Embryonic facial prominence (tissue), 1 donor: ENCODE results near the gene F10.
"Not testable (repeated sequence)": the region's sequence is repeated elsewhere in the genome, so short reads cannot be mapped to it uniquely, and the experiment has no call there.

Source experiments
- DNase-seq: peaks from one replicate; pipeline ENCODE4 v3.0.0-alpha.2; 2016; ENCODE audit errors: extremely low spot score

Gene F10

DNA sequence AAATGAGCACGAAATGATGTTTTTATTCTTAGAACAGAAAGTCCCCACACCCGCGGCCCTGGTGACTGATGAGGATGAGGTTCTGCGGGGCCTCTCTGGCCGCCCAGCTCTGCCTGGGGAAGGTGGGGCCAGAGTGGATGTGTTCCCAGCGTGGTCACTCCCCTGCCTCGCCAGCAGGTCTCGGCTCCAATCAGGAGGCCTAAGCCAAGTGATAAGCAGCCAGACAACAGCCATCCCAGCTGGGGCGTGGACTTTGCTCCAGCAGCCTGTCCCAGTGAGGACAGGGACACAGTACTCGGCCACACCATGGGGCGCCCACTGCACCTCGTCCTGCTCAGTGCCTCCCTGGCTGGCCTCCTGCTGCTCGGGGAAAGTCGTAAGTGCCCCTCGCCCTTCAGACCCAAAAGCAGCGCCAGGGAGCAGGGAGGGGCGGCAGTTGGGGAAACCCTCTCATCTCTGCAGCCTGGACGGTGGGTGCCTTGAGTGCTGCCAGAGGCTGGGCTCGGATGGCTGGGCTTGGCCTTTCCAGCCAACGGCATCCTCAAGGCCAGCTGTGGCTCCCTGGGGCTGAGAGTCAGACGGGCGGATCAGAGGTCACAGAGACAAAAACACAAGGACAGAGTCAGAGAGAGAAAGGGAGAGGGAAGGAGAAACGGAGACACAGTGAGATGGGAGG lies at the start of gene F10:
TSS of gene F10 (plus strand) at position 250 of the 676 bp plus-strand sequence. CDS start at position 307, 57 bp downstream.
- no peak for DNase-seq

- no peak for DNase-seq
Observed at GRCh38 chr13:113073942-113074341, 48.7 kb upstream of the F10 start.

GRCh38 chr13:113074401-113074800 lies 48.2 kb upstream of the F10 start:
- no peak for DNase-seq

DNA sequence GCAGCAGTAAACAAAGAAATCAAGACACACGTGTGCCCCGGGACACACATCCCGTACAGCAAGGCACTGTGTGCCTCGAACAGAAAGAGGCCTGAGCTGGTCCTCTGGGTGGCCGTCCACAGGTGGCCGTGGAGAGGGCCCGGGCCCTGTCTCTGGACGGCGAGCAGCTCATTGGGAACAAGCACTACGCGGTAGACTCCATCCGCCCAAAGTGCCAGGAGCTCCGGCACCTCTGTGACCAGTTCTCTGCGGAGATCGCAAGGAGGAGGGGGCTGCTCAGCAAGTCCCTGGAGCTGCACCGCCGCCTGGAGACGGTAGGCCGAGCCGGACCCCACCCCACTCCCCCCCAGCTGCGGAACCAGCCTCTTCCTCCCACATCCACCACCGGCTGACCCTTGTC lies 47.7 kb upstream of the F10 start:
- no peak for DNase-seq

GRCh38 chr13:113075711-113076110 lies 46.9 kb upstream of the F10 start:
- DNase-seq, result no peak

DNA sequence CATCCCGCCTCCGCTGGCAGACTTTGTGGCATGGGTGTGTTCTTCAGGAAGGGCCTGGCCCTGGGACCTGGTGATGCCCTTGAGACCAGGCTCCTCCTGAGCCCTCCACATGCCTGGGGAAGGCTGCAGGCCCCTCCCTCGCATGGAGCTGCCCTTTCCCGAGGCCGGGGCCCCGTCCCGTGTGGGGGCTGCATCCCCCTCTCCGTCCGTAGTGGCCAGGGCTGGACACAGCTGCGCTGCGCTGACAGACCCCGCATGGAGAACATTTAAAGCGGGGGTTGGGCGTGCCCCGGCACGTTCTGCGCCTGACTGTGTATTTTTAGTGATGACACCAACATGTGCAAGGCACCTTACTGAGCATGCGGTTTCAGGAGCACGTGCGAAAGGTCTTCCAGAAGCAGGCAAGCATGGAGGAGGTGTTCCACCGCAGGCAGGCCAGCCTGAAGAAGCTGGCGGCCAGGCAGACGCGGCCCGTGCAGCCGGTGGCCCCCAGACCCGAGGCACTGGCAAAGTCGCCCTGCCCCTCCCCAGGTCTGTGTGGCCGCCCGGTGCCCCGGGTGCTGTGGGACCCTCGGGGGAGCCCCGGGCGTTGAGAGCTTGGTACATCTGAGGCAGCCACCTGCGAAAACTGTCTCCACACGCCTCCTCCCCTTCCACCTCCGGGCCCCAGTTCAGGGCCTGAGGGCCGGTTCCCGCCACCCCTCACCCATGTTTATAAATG lies 45.8 kb upstream of the F10 start:
- no peak for DNase-seq

DNA sequence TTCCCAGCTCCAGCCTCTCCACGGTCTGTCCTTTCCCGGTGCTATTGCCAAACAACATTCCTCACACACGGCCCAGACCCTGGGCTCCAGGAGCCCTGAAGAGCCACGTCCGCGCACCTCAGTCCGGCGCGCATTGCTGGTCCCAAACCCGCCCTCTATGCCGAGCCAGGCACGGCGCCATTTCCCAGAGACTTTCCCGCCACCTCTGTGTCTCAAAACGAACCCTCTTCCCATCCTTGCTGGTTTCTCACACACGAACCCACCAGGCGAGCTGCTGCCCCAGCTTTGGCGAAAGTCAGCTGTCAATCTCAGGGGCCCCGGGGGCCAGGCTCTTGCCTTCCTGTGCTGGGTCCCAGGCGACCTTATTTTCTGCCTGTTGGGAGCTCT lies 45.0 kb upstream of the F10 start:
- DNase-seq, result no peak

DNA sequence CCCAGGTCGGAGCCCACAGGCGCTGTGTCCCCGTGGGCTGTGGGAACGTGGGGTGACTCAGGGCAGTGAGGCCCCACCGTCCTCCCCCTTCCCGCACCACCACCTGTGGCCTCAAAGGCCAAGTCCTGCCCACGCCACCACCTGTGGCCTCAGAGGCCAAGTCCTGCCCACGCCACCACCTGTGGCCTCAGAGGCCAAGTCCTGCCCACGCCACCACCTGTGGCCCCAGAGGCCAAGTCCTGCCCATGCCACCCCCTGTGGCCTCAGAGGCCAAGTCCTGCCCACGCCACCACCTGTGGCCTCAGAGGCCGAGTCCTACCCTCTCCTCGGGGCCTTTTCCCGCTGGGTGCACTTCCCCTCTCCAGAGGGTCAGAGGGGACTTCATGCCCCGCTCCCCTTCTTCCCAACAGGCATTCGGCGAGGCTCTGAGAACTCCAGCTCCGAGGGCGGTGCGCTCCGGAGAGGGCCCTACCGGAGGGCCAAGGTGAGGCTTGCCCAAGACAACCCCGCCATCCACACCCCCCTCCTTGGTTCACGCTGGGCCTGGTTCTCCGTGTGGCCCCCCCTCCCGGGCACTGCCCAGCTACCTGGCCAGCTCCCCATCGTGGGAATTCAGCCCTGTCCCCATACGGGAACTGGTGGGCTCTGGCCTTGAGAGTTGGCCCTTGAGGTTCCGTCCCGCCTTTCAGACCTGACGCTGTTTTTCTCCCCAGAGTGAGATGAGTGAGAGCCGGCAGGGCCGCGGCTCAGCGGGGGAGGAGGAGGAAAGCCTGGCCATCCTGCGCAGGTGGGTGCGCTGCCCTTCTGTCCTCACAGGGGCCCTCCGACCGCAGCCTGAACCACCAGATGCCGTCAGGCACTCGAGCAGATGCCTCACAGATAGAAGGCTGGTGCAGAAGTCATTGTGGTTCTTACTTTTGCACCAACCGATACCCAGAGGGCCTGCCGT lies 44.4 kb upstream of the F10 start:
- no peak for DNase-seq

DNA sequence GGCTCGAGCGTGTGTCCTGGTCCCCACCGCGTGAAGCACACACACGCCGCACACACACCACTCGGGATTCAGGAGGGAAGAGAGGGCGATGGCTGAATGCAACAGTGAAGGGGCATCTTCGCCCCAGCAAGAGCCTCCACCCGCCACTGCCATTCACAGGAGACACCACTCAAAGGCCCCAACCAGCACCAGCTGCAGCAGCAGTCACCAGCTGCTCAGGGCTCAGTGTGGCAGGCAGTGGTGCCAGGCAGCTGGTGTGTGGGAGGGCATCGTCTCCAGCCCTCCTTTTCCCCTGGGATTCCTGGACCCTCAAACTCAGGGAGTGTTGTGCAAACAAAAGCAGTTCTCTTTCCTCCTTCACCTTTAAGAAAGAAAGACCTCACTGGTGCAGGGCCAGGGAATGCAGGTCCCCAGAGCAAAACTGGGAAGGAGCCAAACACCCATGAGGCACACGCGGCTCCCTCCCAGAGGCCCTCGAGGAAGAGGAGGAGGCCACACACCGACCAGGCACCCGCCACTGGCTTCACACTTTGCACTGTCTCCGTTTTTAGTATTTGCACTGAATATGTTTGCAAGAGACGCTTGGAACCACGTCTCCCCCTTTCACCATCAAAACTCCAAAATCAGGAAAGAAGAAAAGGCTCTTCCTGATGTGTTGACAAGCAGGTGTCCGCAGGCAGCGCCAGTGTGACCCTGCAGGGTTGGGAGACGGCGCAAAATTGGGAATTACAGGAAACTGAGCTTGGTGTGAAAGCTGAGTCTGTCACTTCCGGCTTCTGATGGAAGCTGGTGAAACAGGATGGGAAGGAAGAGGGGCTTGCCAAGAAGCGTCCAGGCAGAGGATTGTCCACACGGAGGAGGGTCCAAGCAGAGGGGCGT lies 43.5 kb upstream of the F10 start:
- no peak for DNase-seq

- DNase-seq, result not testable (repeated sequence)
Observed at GRCh38 chr13:113079781-113080080, 42.9 kb upstream of the F10 start.

DNA sequence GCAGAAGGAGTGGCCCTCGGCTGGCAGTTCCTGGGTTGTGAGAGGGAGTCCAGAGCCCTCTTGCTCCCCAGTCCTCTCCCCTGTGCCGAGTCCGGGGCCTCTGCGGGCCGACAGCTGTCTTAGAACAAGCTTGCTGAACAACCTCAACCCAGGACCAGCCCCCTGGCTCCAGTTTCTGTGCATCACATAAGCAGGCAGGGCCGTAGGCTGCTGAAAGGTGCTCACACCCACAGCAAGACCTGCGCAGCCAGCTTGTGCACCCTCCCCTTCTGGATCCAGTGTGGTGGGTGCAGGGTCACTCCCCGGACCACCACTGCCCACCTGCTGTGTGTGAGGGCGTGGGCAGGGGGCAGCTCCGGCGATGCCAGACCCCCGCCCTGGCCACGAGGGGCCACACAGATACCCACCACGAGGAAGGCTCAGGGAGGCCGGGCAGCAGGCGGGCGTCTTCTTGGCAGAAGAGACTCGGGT lies 42.2 kb upstream of the F10 start:
- no peak for DNase-seq

GRCh38 chr13:113080901-113081521 lies 41.6 kb upstream of the F10 start:
- DNase-seq, result no peak

GRCh38 chr13:113082198-113083021 lies 40.2 kb upstream of the F10 start:
- no peak for DNase-seq

DNA sequence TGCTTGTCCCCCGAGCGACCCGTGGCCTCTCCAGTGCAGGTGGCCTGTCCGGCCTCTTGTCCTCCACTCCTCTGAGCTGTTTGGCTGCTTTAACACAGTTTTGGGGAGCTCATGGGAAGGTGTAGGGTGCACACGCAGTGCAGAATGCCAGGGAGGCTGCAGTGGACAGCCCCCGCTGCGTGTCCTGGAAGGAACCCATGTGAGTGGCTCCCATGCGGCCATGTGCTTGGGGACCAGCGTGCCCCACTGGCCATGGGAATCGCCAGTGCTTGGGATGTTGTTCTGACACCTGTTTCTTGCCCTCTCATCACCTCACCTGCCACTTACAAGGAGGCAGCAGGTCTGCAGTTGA lies 39.6 kb upstream of the F10 start:
- DNase-seq, result no peak

DNA sequence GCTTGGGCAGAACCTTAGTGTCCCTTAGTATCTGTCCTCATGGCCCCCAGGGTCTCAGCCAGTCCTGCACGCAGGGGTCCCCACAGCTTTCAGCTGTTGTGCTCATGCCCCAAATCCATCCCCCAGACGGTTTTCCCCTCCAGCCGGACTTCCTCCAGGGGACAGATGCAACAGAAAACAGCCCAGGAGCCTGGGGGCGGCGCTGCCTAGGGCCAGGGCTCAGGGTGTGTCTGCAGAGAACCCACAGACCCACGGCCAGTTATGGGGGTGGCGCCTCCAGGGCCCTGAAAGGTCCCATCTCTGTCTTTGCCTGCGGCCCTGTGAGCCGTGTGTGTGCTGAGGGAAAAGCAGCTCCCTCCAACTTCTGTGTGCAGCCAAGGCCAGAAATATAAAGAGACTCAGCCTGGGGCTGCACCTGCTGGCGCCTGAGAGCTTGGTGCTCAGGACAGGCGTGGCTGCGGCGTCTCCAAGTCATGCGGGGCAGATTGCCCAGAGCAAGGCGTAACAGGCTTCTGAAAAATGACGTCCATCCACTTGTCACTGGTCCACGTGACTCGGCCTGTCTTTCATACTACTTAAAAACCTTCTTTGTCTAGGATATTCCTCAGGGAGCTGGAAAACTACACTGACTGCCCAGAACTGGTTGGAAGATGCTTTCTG lies 39.1 kb upstream of the F10 start:
- no peak for DNase-seq

- DNase-seq, result no peak
Observed at GRCh38 chr13:113084094-113084942, 38.3 kb upstream of the F10 start.

DNA sequence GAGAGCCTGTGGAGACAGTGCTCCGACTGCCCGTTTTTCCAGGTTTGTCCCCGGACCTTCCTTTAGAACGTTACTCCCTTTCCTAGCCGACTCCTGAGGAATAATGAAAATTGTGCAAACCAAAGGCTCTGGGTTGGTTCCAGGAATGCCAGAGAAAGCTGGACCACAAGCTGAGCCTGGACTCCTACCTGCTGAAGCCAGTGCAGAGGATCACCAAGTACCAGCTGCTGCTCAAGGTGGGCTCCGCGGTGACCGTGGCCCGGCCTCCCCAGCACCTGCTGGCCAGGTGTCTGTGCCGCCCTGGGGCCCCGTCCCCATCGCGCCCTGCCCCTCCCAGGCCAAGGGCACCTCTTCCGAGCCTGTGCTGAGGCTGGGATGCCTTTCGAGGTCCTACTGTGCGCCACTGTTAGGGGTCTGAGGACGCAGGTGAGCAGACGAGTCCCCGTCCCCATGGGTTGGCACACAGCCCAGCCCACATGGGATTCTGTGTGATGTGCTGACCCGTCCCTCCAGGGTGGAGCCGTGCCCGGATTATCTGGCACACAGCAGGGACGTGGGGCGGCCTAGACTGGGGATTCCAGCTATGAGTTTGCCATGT lies 37.6 kb upstream of the F10 start:
- DNase-seq, result no peak

DNA sequence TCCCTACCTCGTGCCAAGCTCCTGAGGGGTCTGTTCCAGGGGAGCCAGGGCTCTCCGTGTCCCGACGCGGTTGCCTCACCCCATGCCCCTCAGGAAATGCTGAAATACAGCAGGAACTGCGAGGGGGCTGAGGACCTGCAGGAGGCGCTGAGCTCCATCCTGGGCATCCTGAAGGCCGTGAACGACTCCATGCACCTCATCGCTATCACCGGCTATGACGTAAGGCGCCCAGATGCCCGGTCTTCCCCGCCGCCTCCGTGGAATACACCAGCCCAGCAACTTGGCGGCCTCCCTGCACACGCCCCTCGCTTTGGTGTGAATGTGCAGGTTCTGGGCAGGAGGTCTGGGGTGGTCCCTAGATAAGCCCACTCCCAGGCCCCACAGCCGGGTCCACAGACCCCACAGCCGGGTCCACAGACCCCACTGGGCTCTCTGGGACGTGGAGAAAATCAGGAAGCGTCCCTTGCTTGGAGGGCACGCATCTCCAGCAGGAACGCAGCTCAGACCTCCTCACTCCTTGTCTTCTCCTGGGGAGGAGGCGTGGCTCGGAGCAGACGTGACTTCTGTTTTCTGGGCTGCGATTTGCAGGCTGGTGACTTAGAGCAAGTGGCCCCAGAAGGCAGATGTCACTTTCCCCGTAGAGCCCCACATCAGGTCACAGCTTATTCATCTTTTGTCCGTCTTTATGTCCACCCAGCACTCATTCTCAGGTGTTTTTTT lies 36.4 kb upstream of the F10 start:
- DNase-seq, result no peak
